Hematopoietic multipotent progenitor cell treated with erythropoietin and hydrocortisone succinate and interleukin-3 and kit ligand, for 6 days (in vitro differentiated cells): ENCODE results near the gene RIOK1.

Source experiments
- DNase-seq: peaks from one replicate; pipeline ENCODE4 v3.0.0-alpha.2; 2015

Gene RIOK1

GRCh38 chr6:7410851-7411250 is 21.2 kb downstream of the RIOK1 start:
- DNase-seq: no peak

GRCh38 chr6:7411328-7411727 is 21.7 kb downstream of the RIOK1 start:
- no peak for DNase-seq

DNA sequence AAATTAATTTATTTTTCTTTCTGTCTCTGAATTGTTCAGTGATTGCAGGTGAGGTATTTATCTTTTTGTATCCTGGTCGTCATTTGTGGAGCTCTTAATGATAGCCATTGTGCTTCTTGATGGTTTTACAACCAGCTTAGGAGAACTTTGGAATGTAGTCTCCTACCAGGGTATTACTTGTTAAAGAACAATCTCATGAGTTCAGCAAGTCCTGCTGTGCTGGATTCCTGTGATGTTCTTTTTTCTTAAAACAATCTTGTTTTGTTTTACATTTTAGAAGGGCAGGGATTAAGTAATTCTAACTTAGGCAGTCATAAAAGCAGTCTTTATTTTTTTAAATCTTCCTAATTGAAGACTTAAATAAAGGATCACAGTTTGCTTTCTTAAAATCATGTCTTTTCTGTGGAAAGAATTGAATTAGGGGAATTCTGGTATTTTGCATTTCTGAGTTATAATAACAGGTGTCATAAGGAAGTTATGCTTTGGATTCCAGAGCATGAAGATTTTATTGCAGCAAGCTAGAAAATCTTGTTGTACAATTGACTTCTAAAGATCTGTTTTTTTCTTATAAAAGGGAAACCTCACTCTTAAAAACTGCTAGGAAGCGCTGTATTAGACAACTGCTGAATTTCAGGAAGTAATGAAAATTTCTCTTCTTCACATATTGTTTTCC is 23.7 kb downstream of the RIOK1 start:
- no peak for DNase-seq

GRCh38 chr6:7414811-7415210 is 25.2 kb downstream of the RIOK1 start:
- no peak for DNase-seq

DNA sequence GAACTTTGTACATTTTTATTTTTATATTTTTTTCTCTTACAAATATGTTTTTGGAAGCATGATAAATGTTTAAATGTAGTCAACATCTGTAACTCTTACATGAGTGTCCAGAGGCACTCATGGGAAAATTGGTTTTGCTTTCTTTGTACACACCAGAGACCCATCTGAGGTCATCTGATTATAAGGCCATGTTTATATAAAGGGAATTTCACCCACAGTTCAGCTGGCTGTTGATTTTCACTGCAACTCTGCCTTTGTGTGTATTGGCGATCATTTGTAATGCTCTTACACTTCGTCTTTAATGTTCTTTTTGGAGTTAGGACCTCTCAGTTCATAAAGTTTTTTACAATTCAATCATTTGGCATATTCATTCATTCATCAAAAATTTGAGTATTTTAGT is 28.1 kb downstream of the RIOK1 start:
- no peak for DNase-seq

DNA sequence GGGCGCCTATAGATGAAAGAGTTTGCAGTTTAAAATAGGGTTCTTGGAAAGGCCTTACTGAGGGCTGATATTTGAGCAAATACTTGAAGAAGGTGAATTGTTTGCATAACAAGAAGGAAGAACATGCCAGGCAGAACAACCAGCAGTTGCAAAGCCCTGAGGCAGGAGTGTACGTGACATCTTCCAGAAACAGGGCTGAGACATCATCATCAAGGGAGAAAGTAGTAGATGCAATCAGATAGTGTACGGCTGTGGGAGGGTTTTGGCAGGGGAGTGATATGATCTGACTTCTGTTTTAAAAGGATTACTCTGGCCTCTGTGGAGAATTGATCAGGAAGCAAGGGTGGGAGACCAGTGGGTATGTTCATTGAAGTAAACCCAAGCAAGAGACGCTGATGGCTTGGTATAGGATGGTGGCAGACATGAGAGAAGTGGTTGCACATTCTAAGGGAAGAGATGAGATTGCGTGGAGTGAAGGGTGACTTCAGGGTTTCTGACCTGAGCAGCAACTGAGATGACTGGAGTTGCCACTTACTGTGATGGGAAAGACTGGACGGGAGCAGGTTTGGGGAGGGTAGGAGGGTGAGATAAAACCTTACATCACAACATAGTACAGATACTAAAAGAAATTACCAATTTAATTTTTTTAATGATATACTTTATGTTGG is 28.8 kb downstream of the RIOK1 start:
- no peak for DNase-seq

- no peak for DNase-seq
Observed at GRCh38 chr6:7419065-7419464, 29.5 kb downstream of the RIOK1 start.

DNA sequence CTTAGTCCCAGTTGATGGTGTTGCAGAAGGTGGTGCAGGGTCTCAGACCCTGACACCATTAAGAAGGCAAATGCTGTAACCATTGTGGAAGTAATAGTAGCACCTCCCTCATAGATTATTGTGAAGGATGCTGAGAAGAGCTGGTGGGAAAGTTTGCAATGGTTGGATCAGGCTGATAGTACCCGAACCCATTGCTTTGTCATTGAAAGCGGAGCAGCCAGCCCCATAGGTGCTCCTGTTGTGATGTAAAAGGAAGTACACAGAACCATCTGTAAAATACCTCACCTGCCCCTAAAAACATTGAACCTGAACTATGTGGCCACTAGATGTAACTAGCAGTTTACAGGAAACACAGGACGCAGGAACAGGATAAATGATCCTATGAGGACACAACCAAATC is 31.5 kb downstream of the RIOK1 start:
- no peak for DNase-seq

- DNase-seq: no peak
Observed at GRCh38 chr6:7424058-7424457, 34.5 kb downstream of the RIOK1 start.

- DNase-seq: peak; percentile 72
Observed at GRCh38 chr6:7424967-7425807, 35.6 kb downstream of the RIOK1 start.

DNA sequence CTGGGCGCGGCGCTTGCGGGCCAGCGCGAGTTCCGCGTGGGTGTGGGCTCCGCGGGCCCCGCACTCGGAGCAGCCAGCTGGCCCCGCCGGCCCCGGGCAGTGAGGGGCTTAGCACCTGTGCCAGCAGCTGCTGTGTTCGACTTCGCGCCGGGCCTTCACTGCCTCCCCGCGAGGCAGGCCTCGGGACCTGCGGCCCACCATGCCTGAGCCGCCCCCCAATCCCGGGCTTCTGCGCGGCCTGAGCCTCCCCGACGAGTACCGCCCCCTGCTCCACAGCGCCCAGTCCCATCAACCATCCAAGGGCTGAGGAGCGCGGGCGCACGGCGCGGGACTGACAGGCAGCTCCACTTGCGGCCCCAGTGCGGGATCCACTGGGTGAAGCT is 36.2 kb downstream of the RIOK1 start:
- DNase-seq: no peak

DNA sequence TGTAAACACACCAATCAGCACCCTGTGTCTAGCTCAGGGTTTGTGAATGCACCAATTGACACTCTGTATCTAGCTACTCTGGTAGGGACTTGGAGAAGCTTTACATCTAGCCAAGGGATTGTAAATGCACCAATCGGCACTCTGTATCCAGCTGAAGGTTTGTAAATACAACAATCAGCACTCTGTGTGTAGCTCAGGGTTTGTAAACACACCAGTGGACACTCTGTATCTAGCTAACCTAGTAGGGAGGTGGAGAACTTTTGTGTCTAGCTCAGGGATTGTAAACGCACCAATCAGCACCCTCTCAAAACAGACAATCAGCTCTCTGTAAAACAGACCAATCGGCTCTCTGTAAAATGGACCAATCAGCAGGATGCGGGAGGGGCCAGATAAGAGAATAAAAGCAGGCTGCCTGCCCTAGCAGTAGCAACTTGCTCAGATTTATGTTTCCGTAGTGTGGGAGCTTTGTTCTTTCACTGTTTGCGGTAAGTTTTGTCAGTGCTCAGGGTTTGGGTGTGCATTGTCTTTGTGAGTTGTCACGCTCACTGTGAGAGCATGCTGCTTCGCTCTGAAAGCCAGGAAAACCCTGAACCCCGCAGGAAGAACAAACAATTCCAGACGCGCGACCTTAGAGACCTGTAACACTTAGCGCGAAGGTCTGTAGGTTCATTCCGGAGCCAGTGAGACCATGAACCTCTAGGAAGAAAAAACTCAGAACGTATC is 37.0 kb downstream of the RIOK1 start:
- DNase-seq: no peak

- peak; percentile 46 for DNase-seq
Observed at GRCh38 chr6:7431313-7431673, 41.7 kb downstream of the RIOK1 start.

DNA sequence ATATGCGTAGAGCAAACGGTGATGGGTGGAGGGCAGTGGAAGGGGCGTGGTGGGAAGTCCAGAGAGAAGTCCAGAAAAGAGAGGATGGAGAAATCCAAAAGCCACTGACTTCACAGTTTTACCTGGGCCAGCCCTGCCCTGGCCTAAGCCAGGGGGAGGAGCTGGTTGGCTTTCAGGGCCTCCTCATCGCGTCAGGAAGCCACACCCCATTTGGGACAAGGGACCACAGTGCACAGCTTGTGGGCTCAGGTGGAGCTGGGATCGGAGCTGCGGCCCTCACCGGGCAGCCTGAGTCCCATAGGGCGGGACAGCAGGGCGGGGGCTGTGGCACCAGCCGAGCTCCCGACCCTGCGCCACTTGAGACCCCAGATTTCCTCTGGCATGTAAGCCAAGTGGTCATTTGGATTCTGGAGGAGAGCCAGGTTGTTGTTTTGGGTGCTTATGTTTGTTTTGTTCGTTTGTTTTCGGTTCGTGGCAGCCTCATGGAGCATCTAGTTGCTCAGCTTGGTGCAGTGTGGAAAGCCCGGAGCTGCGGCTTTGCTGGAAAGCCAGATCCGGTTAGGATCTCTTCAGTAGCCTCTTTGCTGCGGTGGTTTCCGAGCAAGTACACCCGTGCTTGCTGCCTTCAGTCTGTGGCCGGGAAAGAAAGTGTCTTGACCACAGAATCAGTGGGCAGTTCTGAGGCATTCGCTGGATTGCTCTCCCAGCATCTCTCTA is 42.2 kb downstream of the RIOK1 start:
- DNase-seq: no peak

DNA sequence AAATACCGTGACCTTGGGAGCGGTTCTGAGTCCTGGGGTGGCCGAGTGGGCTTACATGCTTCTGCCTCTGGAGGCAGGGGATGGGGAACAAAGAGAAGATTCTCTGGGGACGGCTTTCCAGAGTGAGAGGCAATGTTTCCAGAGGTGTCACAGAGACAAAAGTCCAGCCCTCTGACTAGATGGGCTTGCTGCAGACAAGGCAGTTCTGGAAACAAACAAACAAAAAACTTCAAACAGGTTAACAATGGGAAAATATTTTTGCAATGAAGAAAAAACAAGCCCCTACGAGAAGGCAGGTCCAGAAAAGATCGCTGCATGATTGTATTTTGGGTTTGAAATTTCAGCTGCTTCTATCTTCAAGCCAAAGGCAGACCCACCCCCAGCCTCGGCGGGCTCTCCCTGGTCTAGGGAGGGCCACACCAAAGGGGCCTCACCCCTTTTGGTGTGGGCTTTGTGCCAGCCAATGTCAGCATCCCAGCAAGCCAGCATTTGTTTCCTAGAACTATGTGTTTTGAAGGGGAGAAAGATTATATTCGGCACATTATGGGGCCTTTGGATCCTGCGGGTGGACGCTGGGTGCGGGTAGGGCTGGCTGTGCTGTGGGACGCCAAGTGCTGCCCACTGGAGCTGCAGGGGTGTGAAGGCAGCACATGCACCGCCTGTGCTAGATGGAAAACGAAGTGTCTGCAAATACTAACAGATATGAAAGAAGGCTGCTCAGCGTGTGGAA is 42.9 kb downstream of the RIOK1 start:
- peak; percentile 6 for DNase-seq

DNA sequence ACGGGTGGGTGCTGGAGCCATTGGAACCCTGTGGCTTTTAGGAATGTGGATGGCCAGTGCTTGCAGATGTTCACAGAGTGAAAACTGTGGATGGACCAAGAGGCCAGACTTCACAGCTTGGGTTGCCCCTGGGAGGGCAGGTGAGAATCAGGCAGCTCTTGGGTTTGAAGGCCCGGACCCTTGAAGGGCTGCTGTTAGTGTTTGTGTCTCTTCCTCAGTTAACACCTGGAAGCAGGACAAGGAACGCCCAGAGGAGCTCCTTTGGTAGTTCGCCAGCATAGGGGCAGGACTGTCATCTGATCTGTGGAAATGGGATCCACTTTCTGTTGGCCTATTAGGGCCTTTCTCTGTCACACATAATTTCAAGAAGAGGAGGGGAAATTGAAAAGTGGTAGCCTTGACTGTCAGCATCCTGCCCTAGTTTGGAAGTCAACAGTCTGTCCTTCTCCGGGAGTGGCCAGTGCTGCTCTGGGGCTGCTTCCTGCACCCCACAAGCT is 43.6 kb downstream of the RIOK1 start:
- DNase-seq: no peak

DNA sequence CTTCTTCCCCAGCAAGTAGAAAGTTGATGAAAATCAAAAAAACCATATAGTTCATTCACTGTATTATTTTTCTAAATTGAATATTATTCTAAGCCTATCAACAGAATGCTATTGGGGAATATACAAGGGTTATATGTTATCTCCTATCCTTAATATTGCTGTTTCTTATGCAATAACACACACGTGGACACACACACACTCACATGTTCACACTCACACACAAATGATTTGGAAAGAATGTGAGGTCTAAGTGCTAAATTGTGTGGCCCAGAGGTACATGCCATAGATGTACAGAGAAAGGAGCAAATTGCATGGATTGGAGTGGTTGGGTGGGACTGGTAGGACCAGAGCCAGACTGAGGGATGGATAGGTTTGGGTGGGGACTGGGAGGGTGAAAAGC is 45.1 kb downstream of the RIOK1 start:
- DNase-seq: no peak

DNA sequence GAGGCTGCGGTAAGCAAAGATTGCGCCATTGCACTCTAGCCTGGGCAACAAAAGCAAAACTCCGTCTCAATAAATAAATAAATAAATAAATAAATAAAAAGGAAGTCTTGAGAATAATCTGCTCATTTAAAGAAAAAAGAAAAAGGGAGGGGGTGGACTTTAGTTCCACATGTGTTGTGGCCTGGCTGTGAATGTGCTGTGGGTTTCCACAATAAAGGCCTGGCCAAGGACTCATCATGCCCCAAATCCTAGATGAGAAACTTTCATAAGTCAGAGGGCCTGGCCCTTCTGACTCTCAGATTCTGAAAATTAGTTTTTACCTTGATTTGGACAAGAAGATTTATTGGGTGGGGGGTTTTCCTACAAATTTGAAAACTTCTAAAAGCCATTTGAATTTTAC is 48.4 kb downstream of the RIOK1 start:
- DNase-seq: no peak

GRCh38 chr6:7439228-7439627 is 49.6 kb downstream of the RIOK1 start:
- DNase-seq: peak; percentile 66

DNA sequence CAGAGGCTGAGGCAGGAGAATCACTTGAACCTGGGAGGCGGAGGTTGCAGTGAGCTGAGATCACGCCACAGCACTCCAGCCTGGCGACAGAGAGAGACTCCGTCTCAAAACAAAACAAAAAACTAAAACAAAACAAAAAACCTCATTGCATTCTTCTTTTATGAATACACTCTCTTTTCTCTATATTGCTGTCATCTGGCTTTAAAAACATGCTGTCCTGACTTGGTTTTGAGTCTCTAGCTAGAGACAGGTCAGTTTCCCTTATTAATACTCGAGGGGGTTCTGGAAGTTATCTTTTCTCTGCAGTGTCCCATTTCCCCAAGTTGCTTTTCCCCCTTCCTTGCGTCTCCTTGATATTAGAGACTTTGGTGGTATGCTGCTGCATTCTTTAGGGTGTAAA is 50.9 kb downstream of the RIOK1 start:
- DNase-seq: no peak

GRCh38 chr6:7441048-7441775 is 51.6 kb downstream of the RIOK1 start:
- no peak for DNase-seq
